ENCODE data around the gene C2orf92. TPM values are rescaled to one million over a fixed set of nuclear protein-coding genes. Genes with fewer than 3 reads are reported as not detected.

Gene C2orf92
- total RNA-seq, 1 experiment from 2014 or later, result 6.9 TPM

GRCh38 chr2:97703741-97704140 lies 34.2 kb downstream of the C2orf92 start:
- Mint-ChIP-seq H3K27me3 (ENCODE audit: unreplicated experiment) (peaks cover 49% of the 10 kb centered on the region), H3K36me3 (ENCODE audit: insufficient read depth, unreplicated experiment) (no peaks in the 10 kb centered on the region), H3K9me3 (ENCODE audit: low read depth, unreplicated experiment) (no peaks in the 10 kb centered on the region), H3K27ac (ENCODE audit: unreplicated experiment) (no peak overlapping the region), H3K4me1 (ENCODE audit: low read depth, unreplicated experiment) (no peaks in the 10 kb centered on the region), H3K4me3 (ENCODE audit: low read depth, unreplicated experiment) (no peak overlapping the region)
- intact Hi-C loops (cut with micrococcal nuclease; ENCODE audit: unreplicated experiment), result loop anchor here (5.0 kb wide), 1 partner anchor 484 kb away; no protein-coding TSS in a partner anchor
- no TSS peak for BruUV-seq (replicated peaks)
- CTCF ChIA-PET, result interaction anchor here (1.2 kb wide), 1 partner anchor 36 kb away, joined by 3 read pairs; no protein-coding TSS in a partner anchor
- no peak for TF ChIP-seq CTCF (IDR thresholded peaks at IDR 0.05; ENCODE audit: unreplicated experiment)
- no peak for DNase-seq

GRCh38 chr2:97704989-97705388 lies 35.5 kb downstream of the C2orf92 start:
- Mint-ChIP-seq H3K27me3 (ENCODE audit: unreplicated experiment) (peaks cover 44% of the 10 kb centered on the region), H3K9me3 (ENCODE audit: low read depth, unreplicated experiment) (no peaks in the 10 kb centered on the region), H3K36me3 (ENCODE audit: insufficient read depth, unreplicated experiment) (no peaks in the 10 kb centered on the region), H3K4me3 (ENCODE audit: low read depth, unreplicated experiment) (no peak overlapping the region), H3K27ac (ENCODE audit: unreplicated experiment) (no peak overlapping the region), H3K4me1 (ENCODE audit: low read depth, unreplicated experiment) (no peaks in the 10 kb centered on the region)
- CTCF ChIA-PET, result interaction anchor here (0.7 kb wide), 1 partner anchor 74 kb away, joined by 6 read pairs; no protein-coding TSS in a partner anchor
- BruUV-seq (replicated peaks), result no TSS peak
- DNase-seq, result no peak
- no peak for TF ChIP-seq CTCF (IDR thresholded peaks at IDR 0.05; ENCODE audit: unreplicated experiment)
- intact Hi-C loops (cut with micrococcal nuclease; ENCODE audit: unreplicated experiment), result loop anchor here (5.0 kb wide), 1 partner anchor 482 kb away; no protein-coding TSS in a partner anchor

GRCh38 chr2:97706112-97706511 lies 36.6 kb downstream of the C2orf92 start:
- Mint-ChIP-seq H3K27ac (ENCODE audit: unreplicated experiment) (no peak overlapping the region), H3K36me3 (ENCODE audit: insufficient read depth, unreplicated experiment) (no peaks in the 10 kb centered on the region), H3K27me3 (ENCODE audit: unreplicated experiment) (peaks cover 50% of the 10 kb centered on the region), H3K4me3 (ENCODE audit: low read depth, unreplicated experiment) (no peak overlapping the region), H3K4me1 (ENCODE audit: low read depth, unreplicated experiment) (no peaks in the 10 kb centered on the region), H3K9me3 (ENCODE audit: low read depth, unreplicated experiment) (no peaks in the 10 kb centered on the region)
- DNase-seq, result no peak
- CTCF ChIA-PET, result no interaction called here
- no TSS peak for BruUV-seq (replicated peaks)
- TF ChIP-seq CTCF (IDR thresholded peaks at IDR 0.05; ENCODE audit: unreplicated experiment), result no peak
- intact Hi-C loops (cut with micrococcal nuclease; ENCODE audit: unreplicated experiment), result no loop called here

GRCh38 chr2:97706708-97707345 lies 37.3 kb downstream of the C2orf92 start:
- intact Hi-C loops (cut with micrococcal nuclease; ENCODE audit: unreplicated experiment), result no loop called here
- CTCF ChIA-PET, result interaction anchor here (0.7 to 0.9 kb wide), 2 partner anchors 8 to 10 kb away, joined by 3 read pairs; no protein-coding TSS in a partner anchor
- no TSS peak for BruUV-seq (replicated peaks)
- no peak for DNase-seq
- Mint-ChIP-seq H3K27me3 (ENCODE audit: unreplicated experiment) (peaks cover 54% of the 10 kb centered on the region), H3K27ac (ENCODE audit: unreplicated experiment) (no peak overlapping the region), H3K9me3 (ENCODE audit: low read depth, unreplicated experiment) (no peaks in the 10 kb centered on the region), H3K4me1 (ENCODE audit: low read depth, unreplicated experiment) (no peaks in the 10 kb centered on the region), H3K36me3 (ENCODE audit: insufficient read depth, unreplicated experiment) (no peaks in the 10 kb centered on the region), H3K4me3 (ENCODE audit: low read depth, unreplicated experiment) (no peak overlapping the region)
- no peak for TF ChIP-seq CTCF (IDR thresholded peaks at IDR 0.05; ENCODE audit: unreplicated experiment)
